A549 (cell line): ENCODE data around the gene HABP2. TPM values are rescaled to one million over a fixed set of nuclear protein-coding genes. Genes with fewer than 3 reads are reported as not detected.

Experiments
- ATAC-seq, 2 experiments: fragments of 200-7000 bp in 1 of 2; fragments of >200 bp in 1 of 2; cut with Nextera tagmentation in 1 of 2; cut with Tn5 transposase in 1 of 2; 3 replicates each; pipeline versions ENCODE4 v1.8.0 to v1.9.1; 2018 to 2020; ENCODE audit warnings: mild to moderate bottlenecking in 1 of 2, moderate library complexity in 1 of 2
- CTCF ChIA-PET: fragments of 300-600 bp; sonication (Branson Sonifier 250); formaldehyde crosslinking; extraction: SDS; loops from one replicate; lab custom pipeline; 2021; ENCODE audit warnings: antibody characterized with exemption, inconsistent platforms; lab: Yijun Ruan, JAX
- POLR2A ChIA-PET: fragments of 350-600 bp; formaldehyde crosslinking; extraction: SDS; loops from one replicate; lab custom pipeline; 2021; ENCODE audit warnings: antibody characterized with exemption, inconsistent platforms; lab: Yijun Ruan, JAX
- DNase-seq, 2 experiments: peaks; one replicate each; pipeline versions ENCODE4 v3.0.0 to v3.0.0-alpha.2; 2011 to 2016; ENCODE audit warnings: low read depth in 1 of 2, low spot score in 1 of 2
- FAIRE-seq: peaks from 2 replicates; lab custom pipeline; 2011; peaks lifted over from hg19 to GRCh38; lab: Jason Lieb, UNC
- H3K27ac ChIP-seq, 2 experiments: fragments of >200 bp; sonication (Bioruptor Twin); formaldehyde crosslinking; 3 replicates each; pipeline ENCODE4 v1.5.1; 2016 to 2017
- H3K4me1 ChIP-seq: fragments of >200 bp; sonication (Bioruptor Twin); formaldehyde crosslinking; 3 replicates; pipeline ENCODE4 v1.6.1; 2016
- H3K4me2 ChIP-seq: fragments of >200 bp; sonication (Bioruptor Twin); formaldehyde crosslinking; 3 replicates; pipeline ENCODE4 v1.6.1; 2016
- H3K4me3 ChIP-seq: fragments of >200 bp; sonication (Bioruptor Twin); formaldehyde crosslinking; 3 replicates; pipeline ENCODE4 v1.5.1; 2016
- H3K9me3 ChIP-seq: fragments of >200 bp; sonication (Bioruptor Twin); formaldehyde crosslinking; 3 replicates; pipeline ENCODE4 v1.6.1; 2016
- CEBPB ChIP-seq, 2 experiments: fragments of >200 bp in 1 of 2; sonication (Bioruptor Twin) in 1 of 2; formaldehyde crosslinking in 1 of 2; IDR thresholded peaks; 2 replicates each; pipeline ENCODE4 v1.6.1; 2012 to 2016
- ESRRA ChIP-seq: fragments of 150-350 bp; IDR thresholded peaks from 2 replicates; pipeline ENCODE4 v1.6.1; 2014; ENCODE audit warnings: mild to moderate bottlenecking, low read length, borderline replicate concordance
- FOSL2 ChIP-seq, 2 experiments: fragments of 450-650 bp in 1 of 2; fragments of >200 bp in 1 of 2; sonication (Bioruptor Twin) in 1 of 2; formaldehyde crosslinking; IDR thresholded peaks; 2 replicates each; pipeline versions ENCODE4 v1.5.0 to v1.6.1; 2016 to 2020; ENCODE audit warnings: mild to moderate bottlenecking in 1 of 2, moderate library complexity in 1 of 2
- GATA3 ChIP-seq: IDR thresholded peaks from 2 replicates; pipeline ENCODE4 v1.6.1; 2012; ENCODE audit warnings: borderline replicate concordance
- HOXA7 ChIP-seq: fragments of 250-450 bp; sonication (Bioruptor Pico); IDR thresholded peaks from 2 replicates; pipeline ENCODE4 v1.5.0; 2020; ENCODE audit warnings: mild to moderate bottlenecking, moderate library complexity
- HOXB13 ChIP-seq: fragments of 250-450 bp; sonication (Bioruptor Pico); IDR thresholded peaks from 2 replicates; pipeline ENCODE4 v1.5.0; 2020; ENCODE audit warnings: low read depth, mild to moderate bottlenecking, moderate library complexity
- JUN ChIP-seq, 2 experiments: fragments of >200 bp; sonication (Bioruptor Twin); formaldehyde crosslinking; IDR thresholded peaks; 2 replicates in 1 of 2; 3 replicates in 1 of 2; pipeline ENCODE4 v1.6.1; 2016 to 2017
- JUNB ChIP-seq: fragments of >200 bp; sonication (Bioruptor Twin); formaldehyde crosslinking; IDR thresholded peaks from 2 replicates; pipeline ENCODE4 v1.6.1; 2016
- MAX ChIP-seq: IDR thresholded peaks from 2 replicates; pipeline ENCODE4 v1.6.1; 2012
- MAZ ChIP-seq: fragments of 150-350 bp; IDR thresholded peaks from 2 replicates; pipeline ENCODE4 v1.6.1; 2014; ENCODE audit warnings: antibody characterized with exemption, low read depth, low read length, borderline replicate concordance
- MYC ChIP-seq: IDR thresholded peaks from 2 replicates; pipeline ENCODE4 v1.6.1; 2012; ENCODE audit warnings: mild to moderate bottlenecking, inconsistent platforms, low read length, improper control_type of control experiment, borderline replicate concordance
- NFE2L2 ChIP-seq: fragments of 150-350 bp; conservative IDR thresholded peaks from 2 replicates; pipeline ENCODE4 v1.6.1; 2014; ENCODE audit warnings: low read length
- NPAS2 ChIP-seq: fragments of 250-450 bp; sonication (Bioruptor Pico); IDR thresholded peaks from 2 replicates; pipeline ENCODE4 v1.8.0; 2022; ENCODE audit warnings: mild to moderate bottlenecking, moderate library complexity, borderline replicate concordance
- NR3C1 ChIP-seq: fragments of >200 bp; sonication (Bioruptor Twin); formaldehyde crosslinking; IDR thresholded peaks from 3 replicates; pipeline ENCODE4 v1.6.1; 2017
- RFX5 ChIP-seq: fragments of 450-650 bp; IDR thresholded peaks from 2 replicates; pipeline ENCODE4 v1.7.1; 2014; ENCODE audit warnings: antibody characterized with exemption, mild to moderate bottlenecking, moderate library complexity
- SMC3 ChIP-seq: fragments of >200 bp; sonication (Bioruptor Twin); formaldehyde crosslinking; IDR thresholded peaks from 3 replicates; pipeline ENCODE4 v1.6.1; 2018; ENCODE audit warnings: inconsistent platforms
- SREBF2 ChIP-seq: fragments of 450-650 bp; IDR thresholded peaks from 2 replicates; pipeline ENCODE4 v1.6.1; 2014; ENCODE audit warnings: mild to moderate bottlenecking, moderate library complexity
- TFCP2L1 ChIP-seq: fragments of 250-450 bp; sonication (Bioruptor Pico); IDR thresholded peaks from 2 replicates; pipeline ENCODE4 v1.5.0; 2021; ENCODE audit warnings: mild to moderate bottlenecking
- TP53 ChIP-seq: fragments of 250-450 bp; sonication (Bioruptor Pico); IDR thresholded peaks from 2 replicates; pipeline ENCODE4 v1.5.0; 2021; ENCODE audit warnings: mild to moderate bottlenecking, moderate library complexity
- ZFP36 ChIP-seq: fragments of 450-650 bp; IDR thresholded peaks from 2 replicates; pipeline ENCODE4 v1.6.1; 2014; ENCODE audit warnings: borderline replicate concordance; ENCODE audit not compliant: partially characterized antibody
- ZNF302 ChIP-seq: fragments of 250-450 bp; sonication (Bioruptor Pico); IDR thresholded peaks from 2 replicates; pipeline ENCODE4 v1.9.0; 2021; ENCODE audit warnings: inconsistent platforms, mild to moderate bottlenecking, moderate library complexity
- ZSCAN20 ChIP-seq: fragments of 250-450 bp; sonication (Bioruptor Pico); IDR thresholded peaks from 2 replicates; pipeline ENCODE4 v1.8.0; 2022; ENCODE audit warnings: mild to moderate bottlenecking, moderate library complexity
- WGBS: methylation state at CpG from one replicate; pipeline ENCODE4 v1.1.6; 2017; ENCODE audit errors: missing lambda C conversion rate; 5-methylcytosine and 5-hydroxymethylcytosine counted together
- polyA plus RNA-seq, 4 experiments: library from polyadenylated mRNA; depleted of rRNA in 3 of 4; stranded (reverse); fragments of >200 nt; fragmentation: RNase III in 1 of 4; extraction: RNeasy Plus Mini Kit Qiagen cat#74134 plus additional on column Dnase treatment in 1 of 4; gene quantifications; 2 replicates in 3 of 4; 3 replicates in 1 of 4; pipeline ENCODE4 v1.2.3, GENCODE V29; 2011 to 2017
- TF ChIP-seq, protein P1 (sequence below): fragments of 150-350 bp; IDR thresholded peaks from 2 replicates; pipeline ENCODE4 v1.6.1; 2014; ENCODE audit warnings: low read depth, mild to moderate bottlenecking, low read length
- TF ChIP-seq, protein P2 (sequence below): fragments of 200-600 bp; sonication (generic); IDR thresholded peaks from 2 replicates; pipeline ENCODE4 v1.6.1; 2016; ENCODE audit warnings: antibody characterized with exemption, mild to moderate bottlenecking, moderate library complexity
- TF ChIP-seq, protein P3 (sequence below): fragments of >200 bp; sonication (Bioruptor Twin); formaldehyde crosslinking; IDR thresholded peaks from 3 replicates; pipeline ENCODE4 v1.5.1; 2016
- TF ChIP-seq, protein P4 (sequence below): fragments of 250-450 bp; sonication (Bioruptor Pico); IDR thresholded peaks from 2 replicates; pipeline ENCODE4 v1.5.0; 2020; ENCODE audit warnings: low read depth, mild to moderate bottlenecking, moderate library complexity
- TF ChIP-seq, protein P5 (sequence below): IDR thresholded peaks from 2 replicates; pipeline ENCODE4 v1.6.1; 2012
- TF ChIP-seq, protein P6 (sequence below): fragments of 250-450 bp; sonication (Bioruptor Pico); IDR thresholded peaks from 2 replicates; pipeline ENCODE4 v1.5.0; 2021; ENCODE audit warnings: mild to moderate bottlenecking, moderate library complexity, borderline replicate concordance

Gene HABP2
- polyA plus RNA-seq, 2 of the 4 experiments (the other 2 are of a cell fraction) = 0.17 to 0.97 TPM

DNA sequence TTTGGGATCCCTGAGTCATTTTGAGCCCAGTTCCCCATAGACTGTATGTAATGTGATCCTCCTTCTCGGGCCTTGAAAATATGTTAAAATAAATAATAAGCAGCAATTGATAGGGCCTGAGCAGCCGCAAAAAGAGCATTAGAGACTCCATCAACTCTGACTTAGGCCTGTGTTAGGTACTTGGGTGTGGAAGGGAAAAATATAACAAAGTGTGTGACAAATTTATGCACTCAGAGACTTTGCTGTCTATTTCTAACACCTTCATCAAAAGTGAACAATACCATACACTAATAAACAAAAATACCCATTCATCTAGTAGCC lies 31.4 kb upstream of the HABP2 start:
- ChIA-PET POLR2A (no interaction called here), CTCF (interaction anchor here (0.6 to 6.9 kb wide), 25 partner anchors 8 to 1383 kb away, joined by 3 to 39 read pairs (median 4); no protein-coding TSS in a partner anchor)
- TF ChIP-seq HOXB13 (CRISPR knock-in tag) = no peak
- TF ChIP-seq MAX = no peak
- no peak for TF ChIP-seq SREBF2
- no peak for TF ChIP-seq FOSL2 (IDR thresholded peaks at IDR 0.05)
- no peak for TF ChIP-seq FOSL2 (CRISPR knock-in tag; IDR thresholded peaks at IDR 0.05)
- TF ChIP-seq, protein P1, sequence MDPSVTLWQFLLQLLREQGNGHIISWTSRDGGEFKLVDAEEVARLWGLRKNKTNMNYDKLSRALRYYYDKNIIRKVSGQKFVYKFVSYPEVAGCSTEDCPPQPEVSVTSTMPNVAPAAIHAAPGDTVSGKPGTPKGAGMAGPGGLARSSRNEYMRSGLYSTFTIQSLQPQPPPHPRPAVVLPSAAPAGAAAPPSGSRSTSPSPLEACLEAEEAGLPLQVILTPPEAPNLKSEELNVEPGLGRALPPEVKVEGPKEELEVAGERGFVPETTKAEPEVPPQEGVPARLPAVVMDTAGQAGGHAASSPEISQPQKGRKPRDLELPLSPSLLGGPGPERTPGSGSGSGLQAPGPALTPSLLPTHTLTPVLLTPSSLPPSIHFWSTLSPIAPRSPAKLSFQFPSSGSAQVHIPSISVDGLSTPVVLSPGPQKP = no peak
- no peak for TF ChIP-seq ZSCAN20 (CRISPR knock-in tag)
- no peak for TF ChIP-seq HOXA7 (CRISPR knock-in tag)
- TF ChIP-seq, protein P2, sequence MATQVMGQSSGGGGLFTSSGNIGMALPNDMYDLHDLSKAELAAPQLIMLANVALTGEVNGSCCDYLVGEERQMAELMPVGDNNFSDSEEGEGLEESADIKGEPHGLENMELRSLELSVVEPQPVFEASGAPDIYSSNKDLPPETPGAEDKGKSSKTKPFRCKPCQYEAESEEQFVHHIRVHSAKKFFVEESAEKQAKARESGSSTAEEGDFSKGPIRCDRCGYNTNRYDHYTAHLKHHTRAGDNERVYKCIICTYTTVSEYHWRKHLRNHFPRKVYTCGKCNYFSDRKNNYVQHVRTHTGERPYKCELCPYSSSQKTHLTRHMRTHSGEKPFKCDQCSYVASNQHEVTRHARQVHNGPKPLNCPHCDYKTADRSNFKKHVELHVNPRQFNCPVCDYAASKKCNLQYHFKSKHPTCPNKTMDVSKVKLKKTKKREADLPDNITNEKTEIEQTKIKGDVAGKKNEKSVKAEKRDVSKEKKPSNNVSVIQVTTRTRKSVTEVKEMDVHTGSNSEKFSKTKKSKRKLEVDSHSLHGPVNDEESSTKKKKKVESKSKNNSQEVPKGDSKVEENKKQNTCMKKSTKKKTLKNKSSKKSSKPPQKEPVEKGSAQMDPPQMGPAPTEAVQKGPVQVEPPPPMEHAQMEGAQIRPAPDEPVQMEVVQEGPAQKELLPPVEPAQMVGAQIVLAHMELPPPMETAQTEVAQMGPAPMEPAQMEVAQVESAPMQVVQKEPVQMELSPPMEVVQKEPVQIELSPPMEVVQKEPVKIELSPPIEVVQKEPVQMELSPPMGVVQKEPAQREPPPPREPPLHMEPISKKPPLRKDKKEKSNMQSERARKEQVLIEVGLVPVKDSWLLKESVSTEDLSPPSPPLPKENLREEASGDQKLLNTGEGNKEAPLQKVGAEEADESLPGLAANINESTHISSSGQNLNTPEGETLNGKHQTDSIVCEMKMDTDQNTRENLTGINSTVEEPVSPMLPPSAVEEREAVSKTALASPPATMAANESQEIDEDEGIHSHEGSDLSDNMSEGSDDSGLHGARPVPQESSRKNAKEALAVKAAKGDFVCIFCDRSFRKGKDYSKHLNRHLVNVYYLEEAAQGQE = no peak
- no peak for TF ChIP-seq GATA3
- no peak for TF ChIP-seq TP53
- no peak for TF ChIP-seq ZFP36
- TF ChIP-seq, protein P3, sequence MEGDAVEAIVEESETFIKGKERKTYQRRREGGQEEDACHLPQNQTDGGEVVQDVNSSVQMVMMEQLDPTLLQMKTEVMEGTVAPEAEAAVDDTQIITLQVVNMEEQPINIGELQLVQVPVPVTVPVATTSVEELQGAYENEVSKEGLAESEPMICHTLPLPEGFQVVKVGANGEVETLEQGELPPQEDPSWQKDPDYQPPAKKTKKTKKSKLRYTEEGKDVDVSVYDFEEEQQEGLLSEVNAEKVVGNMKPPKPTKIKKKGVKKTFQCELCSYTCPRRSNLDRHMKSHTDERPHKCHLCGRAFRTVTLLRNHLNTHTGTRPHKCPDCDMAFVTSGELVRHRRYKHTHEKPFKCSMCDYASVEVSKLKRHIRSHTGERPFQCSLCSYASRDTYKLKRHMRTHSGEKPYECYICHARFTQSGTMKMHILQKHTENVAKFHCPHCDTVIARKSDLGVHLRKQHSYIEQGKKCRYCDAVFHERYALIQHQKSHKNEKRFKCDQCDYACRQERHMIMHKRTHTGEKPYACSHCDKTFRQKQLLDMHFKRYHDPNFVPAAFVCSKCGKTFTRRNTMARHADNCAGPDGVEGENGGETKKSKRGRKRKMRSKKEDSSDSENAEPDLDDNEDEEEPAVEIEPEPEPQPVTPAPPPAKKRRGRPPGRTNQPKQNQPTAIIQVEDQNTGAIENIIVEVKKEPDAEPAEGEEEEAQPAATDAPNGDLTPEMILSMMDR = no peak; the same call in 2 of the 3 replicates
- TF ChIP-seq TFCP2L1 = no peak
- TF ChIP-seq ZNF302 (CRISPR knock-in tag) = no peak
- TF ChIP-seq JUN (IDR thresholded peaks at IDR 0.05) = no peak
- TF ChIP-seq, protein P4, sequence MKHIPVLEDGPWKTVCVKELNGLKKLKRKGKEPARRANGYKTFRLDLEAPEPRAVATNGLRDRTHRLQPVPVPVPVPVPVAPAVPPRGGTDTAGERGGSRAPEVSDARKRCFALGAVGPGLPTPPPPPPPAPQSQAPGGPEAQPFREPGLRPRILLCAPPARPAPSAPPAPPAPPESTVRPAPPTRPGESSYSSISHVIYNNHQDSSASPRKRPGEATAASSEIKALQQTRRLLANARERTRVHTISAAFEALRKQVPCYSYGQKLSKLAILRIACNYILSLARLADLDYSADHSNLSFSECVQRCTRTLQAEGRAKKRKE = no peak
- TF ChIP-seq RFX5 = no peak
- no peak for TF ChIP-seq CEBPB (IDR thresholded peaks at IDR 0.05)
- no peak; the same call in 2 of the 3 replicates for TF ChIP-seq SMC3
- Histone ChIP-seq H3K4me2 (no peak overlapping the region), H3K27ac (no peak overlapping the region), H3K4me3 (no peak overlapping the region), H3K4me1 (no peaks in the 10 kb centered on the region), H3K9me3 (no peaks in the 10 kb centered on the region)
- ATAC-seq = peak in 1 of 2 experiments; percentile 11; a peak in 2 of 6 replicates
- 50% methylated on average over 2 of the region's 2 CpGs for WGBS
- FAIRE-seq = no peak
- DNase-seq = no peak

DNA sequence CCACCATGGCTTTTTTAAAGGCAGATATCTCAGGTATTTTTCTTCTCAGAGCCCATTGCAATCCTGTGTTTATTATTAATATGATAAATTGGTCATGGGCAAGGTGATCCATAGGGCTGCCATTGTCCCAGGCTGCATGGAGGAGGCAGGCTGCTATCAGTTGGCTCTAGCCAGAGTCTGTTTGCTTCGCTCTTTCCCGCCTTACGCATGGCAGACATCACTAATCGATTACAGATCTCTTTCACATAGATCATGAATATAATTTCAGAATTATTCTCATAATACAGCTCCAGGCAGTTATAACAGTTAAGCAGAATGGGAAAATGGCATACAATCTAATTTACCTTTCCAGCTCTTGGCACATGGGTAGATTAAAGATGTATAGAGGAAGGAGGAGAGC lies 30.4 kb upstream of the HABP2 start:
- POLR2A ChIA-PET = no interaction called here
- DNase-seq (peak in 1 of 2 experiments; percentile 11), ATAC-seq (no peak), FAIRE-seq (no peak)
- 80% methylated on average over 4 of the region's 4 CpGs for WGBS
- Histone ChIP-seq H3K9me3 (no peaks in the 10 kb centered on the region), H3K4me3 (no peak overlapping the region), H3K4me2 (no peak overlapping the region), H3K4me1 (no peaks in the 10 kb centered on the region), H3K27ac (no peak overlapping the region)
- CTCF ChIA-PET = interaction anchor here (0.8 to 6.9 kb wide), 8 partner anchors 10 to 1066 kb away, joined by 3 to 39 read pairs (median 7); no protein-coding TSS in a partner anchor
- no peak for TF ChIP-seq NPAS2 (CRISPR knock-in tag)
- TF ChIP-seq NFE2L2 = no peak
- TF ChIP-seq, protein P5, sequence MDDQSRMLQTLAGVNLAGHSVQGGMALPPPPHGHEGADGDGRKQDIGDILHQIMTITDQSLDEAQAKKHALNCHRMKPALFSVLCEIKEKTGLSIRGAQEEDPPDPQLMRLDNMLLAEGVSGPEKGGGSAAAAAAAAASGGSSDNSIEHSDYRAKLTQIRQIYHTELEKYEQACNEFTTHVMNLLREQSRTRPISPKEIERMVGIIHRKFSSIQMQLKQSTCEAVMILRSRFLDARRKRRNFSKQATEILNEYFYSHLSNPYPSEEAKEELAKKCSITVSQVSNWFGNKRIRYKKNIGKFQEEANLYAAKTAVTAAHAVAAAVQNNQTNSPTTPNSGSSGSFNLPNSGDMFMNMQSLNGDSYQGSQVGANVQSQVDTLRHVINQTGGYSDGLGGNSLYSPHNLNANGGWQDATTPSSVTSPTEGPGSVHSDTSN = no peak
- TF ChIP-seq MYC = no peak
- no peak for TF ChIP-seq JUNB
- no peak for TF ChIP-seq HOXA7 (CRISPR knock-in tag)
- no peak for TF ChIP-seq NR3C1
- no peak for TF ChIP-seq SMC3
- TF ChIP-seq, protein P6, sequence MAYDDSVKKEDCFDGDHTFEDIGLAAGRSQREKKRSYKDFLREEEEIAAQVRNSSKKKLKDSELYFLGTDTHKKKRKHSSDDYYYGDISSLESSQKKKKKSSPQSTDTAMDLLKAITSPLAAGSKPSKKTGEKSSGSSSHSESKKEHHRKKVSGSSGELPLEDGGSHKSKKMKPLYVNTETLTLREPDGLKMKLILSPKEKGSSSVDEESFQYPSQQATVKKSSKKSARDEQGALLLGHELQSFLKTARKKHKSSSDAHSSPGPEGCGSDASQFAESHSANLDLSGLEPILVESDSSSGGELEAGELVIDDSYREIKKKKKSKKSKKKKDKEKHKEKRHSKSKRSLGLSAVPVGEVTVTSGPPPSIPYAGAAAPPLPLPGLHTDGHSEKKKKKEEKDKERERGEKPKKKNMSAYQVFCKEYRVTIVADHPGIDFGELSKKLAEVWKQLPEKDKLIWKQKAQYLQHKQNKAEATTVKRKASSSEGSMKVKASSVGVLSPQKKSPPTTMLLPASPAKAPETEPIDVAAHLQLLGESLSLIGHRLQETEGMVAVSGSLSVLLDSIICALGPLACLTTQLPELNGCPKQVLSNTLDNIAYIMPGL (CRISPR knock-in tag) = no peak
- TF ChIP-seq RFX5 = no peak
- TF ChIP-seq JUN (IDR thresholded peaks at IDR 0.05) = no peak
- no peak for TF ChIP-seq MAZ
- TF ChIP-seq ESRRA = no peak
